Measurements from ENCODE around the gene BAIAP2L1.

Gene BAIAP2L1

DNA sequence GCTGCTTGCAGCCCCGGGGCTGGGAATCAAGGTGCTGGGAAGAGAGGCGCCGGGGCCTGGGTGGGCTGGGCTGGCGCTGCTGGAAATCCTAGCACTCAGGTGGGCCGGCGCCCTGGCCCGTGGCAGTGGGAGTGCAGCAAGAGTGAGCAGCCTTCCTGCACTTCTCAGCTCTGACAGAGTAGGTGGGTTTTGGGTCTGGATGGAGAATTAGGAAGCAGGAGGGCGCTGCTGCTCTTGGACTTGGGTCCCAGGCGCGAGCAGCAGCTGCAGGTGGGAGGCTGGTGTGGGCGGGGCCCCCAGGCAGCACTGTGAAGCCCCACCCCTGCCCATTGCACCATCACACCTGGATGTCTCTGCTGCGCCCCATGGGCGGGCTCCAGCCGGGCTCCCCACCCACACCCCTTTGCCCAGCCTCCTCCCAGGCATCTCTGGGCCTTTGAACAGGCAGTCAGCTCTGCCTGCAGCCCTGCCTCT lies 113.4 kb downstream of the BAIAP2L1 start:
- DNase-seq (ENCODE audit: low read depth), result no peak

DNA sequence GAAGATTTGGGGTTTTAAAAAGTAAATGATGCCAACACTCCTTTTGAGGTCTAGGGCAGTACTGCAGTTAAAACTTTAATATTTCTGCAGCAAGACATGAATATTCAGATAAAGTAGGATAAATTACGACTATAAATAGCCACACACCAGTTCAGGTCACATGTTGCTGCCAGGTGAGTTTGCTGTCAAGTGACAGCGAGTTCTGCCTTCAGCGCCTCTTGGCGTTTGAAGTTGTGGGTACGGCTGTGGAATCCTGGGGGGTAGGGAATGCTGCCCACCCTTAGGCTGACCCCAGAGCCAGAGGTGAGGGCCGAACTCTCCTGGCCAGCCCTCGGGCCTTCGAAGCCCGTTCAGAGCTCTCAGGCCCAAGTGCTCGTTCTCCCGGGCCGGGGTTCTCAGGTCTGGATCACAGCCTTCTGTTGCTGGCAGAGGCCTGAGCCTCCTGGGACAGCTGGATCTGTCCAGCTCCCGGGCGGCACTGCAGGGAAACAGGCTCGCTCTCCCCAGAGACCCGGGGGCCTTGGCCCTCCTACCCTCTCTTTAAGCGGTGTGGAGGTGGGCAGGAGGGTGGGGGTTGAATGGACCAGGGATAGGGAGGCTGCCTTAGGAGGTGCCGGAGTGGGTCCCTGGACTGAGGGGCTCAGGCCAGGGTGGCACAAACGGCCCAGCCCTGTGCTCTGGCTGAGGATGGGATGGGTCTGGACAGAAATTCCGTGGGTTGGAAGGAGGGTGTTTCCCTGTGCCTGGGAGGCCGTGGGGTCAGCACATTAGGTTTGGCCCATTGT lies 114.0 kb downstream of the BAIAP2L1 start:
- TF ChIP-seq CTCF (IDR thresholded peaks at IDR 0.05; ENCODE audit: control insufficient read depth, extremely low read depth, insufficient read depth), result no peak
- DNase-seq (ENCODE audit: low read depth), result no peak
- no peak overlapping the region for H3K4me3 ChIP-seq (ENCODE audit: low read depth, low read length)

More for the DNA sequence above, 113.4 kb downstream of the BAIAP2L1 start:
- no peak for TF ChIP-seq CTCF (IDR thresholded peaks at IDR 0.05; ENCODE audit: control insufficient read depth, extremely low read depth, insufficient read depth)
- H3K4me3 ChIP-seq (ENCODE audit: low read depth, low read length), result no peak overlapping the region

- H3K4me3 ChIP-seq (ENCODE audit: low read depth, low read length), result no peak overlapping the region
- no peak for TF ChIP-seq CTCF (IDR thresholded peaks at IDR 0.05; ENCODE audit: control insufficient read depth, extremely low read depth, insufficient read depth)
- DNase-seq (ENCODE audit: low read depth), result no peak
Observed at GRCh38 chr7:98286093-98286539, 114.8 kb downstream of the BAIAP2L1 start.

GRCh38 chr7:98285157-98286092 lies 115.5 kb downstream of the BAIAP2L1 start:
- TF ChIP-seq CTCF (IDR thresholded peaks at IDR 0.05; ENCODE audit: control insufficient read depth, extremely low read depth, insufficient read depth), result no peak
- H3K4me3 ChIP-seq (ENCODE audit: low read depth, low read length), result peak overlapping the region; percentile 93
- DNase-seq (ENCODE audit: low read depth), result no peak

GRCh38 chr7:98284335-98285036 lies 116.4 kb downstream of the BAIAP2L1 start:
- TF ChIP-seq CTCF (IDR thresholded peaks at IDR 0.05; ENCODE audit: control insufficient read depth, extremely low read depth, insufficient read depth), result 0 out of 2 replicates have a peak, but pooled peaks have one; percentile 1
- H3K4me3 ChIP-seq (ENCODE audit: low read depth, low read length), result peak overlapping the region; percentile 93
- peak; percentile 63 for DNase-seq (ENCODE audit: low read depth)

DNA sequence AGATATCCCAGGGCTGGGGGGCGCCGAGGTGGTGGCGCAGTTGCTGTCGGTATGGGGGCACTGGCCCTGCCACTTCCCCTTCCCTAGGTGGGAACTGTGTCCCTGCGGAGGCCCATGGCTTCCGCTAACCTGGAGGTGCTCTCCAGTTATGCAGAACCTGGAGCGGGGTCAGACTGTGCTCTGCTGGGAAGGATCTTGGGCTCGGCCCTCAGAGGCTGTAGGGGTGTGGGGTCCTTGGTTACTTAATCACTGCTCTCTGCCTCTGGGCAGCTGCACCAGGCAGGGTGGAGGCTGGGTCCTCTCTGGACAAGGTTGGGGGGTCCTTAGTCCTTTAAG lies 117.0 kb downstream of the BAIAP2L1 start:
- TF ChIP-seq CTCF (IDR thresholded peaks at IDR 0.05; ENCODE audit: control insufficient read depth, extremely low read depth, insufficient read depth), result no peak
- H3K4me3 ChIP-seq (ENCODE audit: low read depth, low read length), result peak overlapping the region; percentile 93
- no peak for DNase-seq (ENCODE audit: low read depth)

All from LNCaP clone FGC (cell line).